Activated naive CD4-positive, alpha-beta T cell treated with anti-CD3 and anti-CD28 coated beads, Interleukin-2, amount 50 U/mL, for 16 hours (primary cell): ENCODE measurements around the gene RSKR.
"Not testable (repeated sequence)": the region's sequence is repeated elsewhere in the genome, so short reads cannot be mapped to it uniquely, and the experiment has no call there.

ENCODE experiments used
- DNase-seq: peaks from one replicate; pipeline ENCODE4 v3.0.0-alpha.2; 2020

RSKR gene

GRCh38 chr17:28613931-28614381 is at the start of gene RSKR:
Gene RSKR, minus strand, starts transcription at chr17:28614185. Its CDS starts 24 bp downstream, at chr17:28614161.
- no peak for DNase-seq

GRCh38 chr17:28663723-28664122 is 49.7 kb upstream of the RSKR start:
- no peak for DNase-seq

- DNase-seq = no peak
Observed at GRCh38 chr17:28662527-28662829, 48.5 kb upstream of the RSKR start.

- peak; percentile 95 for DNase-seq
Observed at GRCh38 chr17:28661635-28662526, 47.9 kb upstream of the RSKR start, which contains the start of the genes SDF2 and SUPT6H. Gene SDF2, minus strand, starts transcription at chr17:28661906. Its CDS starts 30 bp downstream, at chr17:28661876. Gene SUPT6H, plus strand, starts transcription at chr17:28662205. Its CDS starts 11,197 bp downstream, at chr17:28673402.

GRCh38 chr17:28659497-28659881 is 45.5 kb upstream of the RSKR start:
- not testable (repeated sequence) for DNase-seq

- DNase-seq = not testable (repeated sequence)
Observed at GRCh38 chr17:28658766-28659496, 44.9 kb upstream of the RSKR start.

GRCh38 chr17:28658342-28658741 is 44.4 kb upstream of the RSKR start:
- DNase-seq = not testable (repeated sequence)

GRCh38 chr17:28657756-28658155 is 43.8 kb upstream of the RSKR start:
- no peak for DNase-seq

GRCh38 chr17:28655160-28655559 is 41.2 kb upstream of the RSKR start:
- DNase-seq = no peak

- no peak for DNase-seq
Observed at GRCh38 chr17:28648698-28649097, 34.7 kb upstream of the RSKR start.

- DNase-seq = no peak
Observed at GRCh38 chr17:28646039-28646754, 32.2 kb upstream of the RSKR start.

- no peak for DNase-seq
Observed at GRCh38 chr17:28645576-28645939, 31.6 kb upstream of the RSKR start.

GRCh38 chr17:28644787-28645575 is 31.0 kb upstream of the RSKR start, which contains the start of gene BLTP2:
Gene BLTP2, minus strand, starts transcription at chr17:28645158. Its CDS starts 102 bp downstream, at chr17:28645056.
- DNase-seq = peak; percentile 97

- peak; percentile 29 for DNase-seq
Observed at GRCh38 chr17:28643983-28644786, 30.2 kb upstream of the RSKR start.

GRCh38 chr17:28641579-28641978 is 27.6 kb upstream of the RSKR start:
- no peak for DNase-seq

- no peak for DNase-seq
Observed at GRCh38 chr17:28635506-28635905, 21.5 kb upstream of the RSKR start.

GRCh38 chr17:28634206-28634865 is 20.4 kb upstream of the RSKR start:
- DNase-seq = no peak

- no peak for DNase-seq
Observed at GRCh38 chr17:28626818-28627217, 12.8 kb upstream of the RSKR start.

- DNase-seq = no peak
Observed at GRCh38 chr17:28624148-28624547, 10.2 kb upstream of the RSKR start.

GRCh38 chr17:28623696-28624095 is 9.7 kb upstream of the RSKR start:
- DNase-seq = no peak

GRCh38 chr17:28622186-28622585 is 8.2 kb upstream of the RSKR start:
- no peak for DNase-seq
